DOHH2 (cell line): ENCODE measurements around the gene ITPR2.

Experiments
- CTCF ChIP-seq: fragments of 200-600 bp; sonication (generic); IDR thresholded peaks from one replicate; pipeline ENCODE4 v1.5.1; 2014; ENCODE audit warnings: antibody characterized with exemption, mild to moderate bottlenecking, low read depth, low read length; ENCODE audit not compliant: poor library complexity, severe bottlenecking
- EZH2phosphoT487 ChIP-seq: fragments of 200-600 bp; sonication (generic); IDR thresholded peaks from 2 replicates; pipeline ENCODE4 v1.6.1; 2017; ENCODE audit warnings: borderline replicate concordance, mild to moderate bottlenecking, antibody characterized with exemption, low read length, moderate library complexity, mixed read lengths

GRCh38 chr12:26798640-26799039 lies 34.4 kb downstream of the ITPR2 start:
- TF ChIP-seq CTCF = no peak
- no peak for TF ChIP-seq EZH2phosphoT487
